OCI-LY7 (cell line): ENCODE measurements around the gene TAPBPL. TPM values are rescaled to one million over a fixed set of nuclear protein-coding genes. Genes with fewer than 3 reads are reported as not detected.

Experiments used
- BruUV-seq: library from RNA; stranded (reverse); fragments of 400-500 nt; replicated peaks from 2 replicates; lab custom pipeline; 2021; lab: Mats Ljungman, UMichigan
- CTCF ChIA-PET: fragments of 300-600 bp; sonication (Branson Sonifier 250); formaldehyde crosslinking; loops from one replicate; lab custom pipeline; 2022; ENCODE audit warnings: antibody characterized with exemption; ENCODE audit not compliant: unreplicated experiment; lab: Charles Lee
- POLR2A ChIA-PET: fragments of 300-600 bp; sonication (Branson Sonifier 250); formaldehyde crosslinking; loops from one replicate; lab custom pipeline; 2022; ENCODE audit warnings: antibody characterized with exemption; lab: Charles Lee
- DNase-seq: peaks from one replicate; pipeline ENCODE4 v3.0.0-alpha.2; 2015; ENCODE audit warnings: low spot score
- H2AFZ ChIP-seq: fragments of 200-600 bp; sonication (generic), shearing (Covaris generic); 2 replicates; pipeline ENCODE4 v1.6.1; 2014; ENCODE audit warnings: mild to moderate bottlenecking, antibody characterized with exemption, low read length, moderate library complexity
- H3K27ac ChIP-seq: fragments of 200-600 bp; sonication (generic); 2 replicates; pipeline ENCODE4 v1.5.1; 2014; ENCODE audit warnings: mixed run types, low read depth, mild to moderate bottlenecking, moderate library complexity, low read length, inconsistent platforms; ENCODE audit not compliant: poor library complexity, severe bottlenecking
- H3K36me3 ChIP-seq: fragments of 200-600 bp; sonication (generic); 2 replicates; pipeline ENCODE4 v1.6.1; 2014; ENCODE audit warnings: mild to moderate bottlenecking, antibody characterized with exemption, low read length, moderate library complexity, mixed read lengths; ENCODE audit not compliant: insufficient read depth
- H3K4me1 ChIP-seq: fragments of 200-600 bp; sonication (generic); 2 replicates; pipeline ENCODE4 v1.5.1; 2014; ENCODE audit warnings: mild to moderate bottlenecking, low read length; ENCODE audit not compliant: insufficient read depth, poor library complexity, severe bottlenecking
- H3K4me2 ChIP-seq: fragments of 200-600 bp; sonication (generic); 2 replicates; pipeline ENCODE4 v1.6.1; 2014; ENCODE audit warnings: mild to moderate bottlenecking, low read length
- H3K4me3 ChIP-seq: fragments of 200-600 bp; sonication (generic); 2 replicates; pipeline ENCODE4 v1.5.1; 2014; ENCODE audit warnings: mild to moderate bottlenecking, low read depth, low read length; ENCODE audit not compliant: poor library complexity, severe bottlenecking
- H3K79me2 ChIP-seq: fragments of 200-600 bp; sonication (generic); 2 replicates; pipeline ENCODE4 v1.6.1; 2016; ENCODE audit warnings: low read depth, mild to moderate bottlenecking, low read length, moderate library complexity, mixed read lengths; ENCODE audit not compliant: insufficient read depth
- H3K9me2 ChIP-seq: fragments of 200-600 bp; sonication (generic); 2 replicates; pipeline ENCODE4 v1.6.1; 2016; ENCODE audit warnings: mild to moderate bottlenecking, low read length, mixed read lengths; ENCODE audit not compliant: insufficient read depth
- H3K9me3 ChIP-seq: fragments of 200-600 bp; sonication (generic); 2 replicates; pipeline ENCODE4 v1.6.1; 2014; ENCODE audit warnings: mild to moderate bottlenecking, mixed run types, low read length, mixed read lengths
- H4K20me1 ChIP-seq: fragments of 200-600 bp; sonication (generic); 2 replicates; pipeline ENCODE4 v1.6.1; 2014; ENCODE audit warnings: mild to moderate bottlenecking, antibody characterized with exemption, low read length, moderate library complexity, mixed read lengths; ENCODE audit not compliant: insufficient read depth
- CTCF ChIP-seq: fragments of 200-600 bp; sonication (generic); conservative IDR thresholded peaks from 2 replicates; pipeline ENCODE4 v1.5.1; 2014; ENCODE audit warnings: mild to moderate bottlenecking, antibody characterized with exemption, low read length, moderate library complexity, mixed read lengths
- EZH2phosphoT487 ChIP-seq: fragments of 200-600 bp; sonication (generic); IDR thresholded peaks from 2 replicates; pipeline ENCODE4 v1.6.1; 2018; ENCODE audit warnings: low read depth, borderline replicate concordance, mild to moderate bottlenecking, mixed run types, antibody characterized with exemption, low read length, moderate library complexity, mixed read lengths
- intact Hi-C: fragments of 100-400 bp; cut with micrococcal nuclease; formaldehyde crosslinking; loops from one replicate; pipeline ENCODE4 v1.10.0; 2022; ENCODE audit not compliant: unreplicated experiment
- total RNA-seq, 2 experiments: library from RNA; depleted of rRNA in 1 of 2; stranded (reverse); fragments of >200 nt in 1 of 2; shearing (Covaris generic) in 1 of 2; gene quantifications; 2 replicates each; pipeline ENCODE4 v1.2.3, GENCODE V29; 2014 to 2022

TAPBPL gene
- total RNA-seq, 2 experiments from 2014 or later: 23.7 to 25.5 TPM

GRCh38 chr12:6458281-6459003, 6.6 kb downstream of the TAPBPL start:
- CTCF ChIA-PET: no interaction called here
- Histone ChIP-seq H3K4me3 (no peak overlapping the region), H3K27ac (no peak overlapping the region), H3K4me2 (no peak overlapping the region), H3K4me1 (peaks cover 39% of the 10 kb centered on the region), H3K79me2 (no peaks in the 10 kb centered on the region; the same call in 1 of the 2 replicates), H4K20me1 (no peaks in the 10 kb centered on the region), H3K9me2 (no peaks in the 10 kb centered on the region), H2AFZ (no peak overlapping the region), H3K9me3 (no peaks in the 10 kb centered on the region), H3K36me3 (peaks cover 85% of the 10 kb centered on the region)
- no peak for DNase-seq
- POLR2A ChIA-PET: interaction anchor here (0.5 to 8.2 kb wide), 5 partner anchors 12 to 212 kb away, joined by 4 to 112 read pairs (median 4); partner anchors contain the start of genes CD27 and VAMP1
- no TSS peak for BruUV-seq
- TF ChIP-seq EZH2phosphoT487 (no peak), CTCF (no peak)
- intact Hi-C loops: no loop called here

DNA sequence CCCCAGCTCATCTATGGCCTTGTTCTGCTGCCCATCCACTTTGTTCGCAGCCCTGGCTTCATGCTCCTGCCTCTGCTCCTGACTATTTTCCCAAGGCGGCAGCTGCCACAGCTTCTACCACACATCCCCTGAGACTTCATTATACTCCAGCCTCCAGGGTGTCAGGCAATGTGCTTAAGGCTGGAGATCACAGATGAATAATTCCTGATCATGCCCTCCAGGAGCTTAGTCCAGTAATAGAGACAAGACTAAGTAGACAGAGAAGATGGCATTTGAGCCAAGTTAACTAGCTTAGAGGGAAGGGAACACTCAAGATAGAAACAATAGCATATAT, 7.1 kb downstream of the TAPBPL start:
- BruUV-seq: no TSS peak
- Histone ChIP-seq H4K20me1 (no peaks in the 10 kb centered on the region), H2AFZ (no peak overlapping the region), H3K27ac (no peak overlapping the region), H3K4me1 (peaks cover 43% of the 10 kb centered on the region), H3K4me2 (no peak overlapping the region), H3K9me3 (no peaks in the 10 kb centered on the region), H3K36me3 (peaks cover 85% of the 10 kb centered on the region), H3K79me2 (no peaks in the 10 kb centered on the region; the same call in 1 of the 2 replicates), H3K4me3 (no peak overlapping the region), H3K9me2 (no peaks in the 10 kb centered on the region)
- POLR2A ChIA-PET: interaction anchor here (0.5 to 8.2 kb wide), 5 partner anchors 11 to 79 kb away, joined by 3 to 112 read pairs (median 4); partner anchors contain the start of genes CD27 and VAMP1
- TF ChIP-seq EZH2phosphoT487 (no peak), CTCF (no peak)
- CTCF ChIA-PET: no interaction called here
- no peak for DNase-seq
- intact Hi-C loops: no loop called here
